CD4-positive, alpha-beta T cell treated with Interleukin-6 at 100 ng/mL for 8 hours (primary cell): ENCODE results near the gene TMEM147.

ENCODE experiments used
- DNase-seq: peaks from one replicate; pipeline ENCODE4 v3.0.0-alpha.2; 2020; ENCODE audit warnings: mixed read lengths, low spot score

TMEM147 gene

GRCh38 chr19:35519291-35519690, 26.1 kb upstream of the TMEM147 start:
- no peak for DNase-seq

- no peak for DNase-seq
Measured at GRCh38 chr19:35521124-35521743, 24.2 kb upstream of the TMEM147 start.

DNA sequence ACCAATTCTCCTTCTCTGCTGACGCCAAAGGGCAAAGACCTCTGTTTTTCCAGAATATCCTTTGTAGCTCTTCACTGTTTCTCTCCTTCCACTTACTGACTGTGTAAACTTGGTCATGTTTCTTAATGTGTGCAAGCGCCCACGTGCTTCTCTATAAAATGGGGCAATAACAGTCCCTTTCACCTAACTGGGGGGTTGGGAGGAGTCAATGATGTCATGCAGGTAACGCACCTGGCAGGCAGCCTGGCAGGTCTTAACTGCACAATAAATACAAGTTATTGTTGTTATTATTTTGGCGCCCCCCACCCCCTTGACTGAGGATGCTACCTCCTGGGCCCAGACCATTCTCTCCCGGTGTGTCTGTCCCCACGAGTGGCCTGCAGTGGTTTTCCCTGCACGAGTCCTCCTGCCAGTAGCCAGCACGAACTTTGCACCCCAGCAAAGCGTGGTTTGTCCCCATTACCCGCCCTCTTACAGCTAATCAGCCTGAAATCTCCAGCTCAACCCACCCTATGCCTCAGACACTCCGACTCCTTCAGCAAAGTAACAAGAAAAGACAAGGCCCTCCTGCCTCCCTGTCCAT, 22.6 kb upstream of the TMEM147 start:
- DNase-seq: no peak

DNA sequence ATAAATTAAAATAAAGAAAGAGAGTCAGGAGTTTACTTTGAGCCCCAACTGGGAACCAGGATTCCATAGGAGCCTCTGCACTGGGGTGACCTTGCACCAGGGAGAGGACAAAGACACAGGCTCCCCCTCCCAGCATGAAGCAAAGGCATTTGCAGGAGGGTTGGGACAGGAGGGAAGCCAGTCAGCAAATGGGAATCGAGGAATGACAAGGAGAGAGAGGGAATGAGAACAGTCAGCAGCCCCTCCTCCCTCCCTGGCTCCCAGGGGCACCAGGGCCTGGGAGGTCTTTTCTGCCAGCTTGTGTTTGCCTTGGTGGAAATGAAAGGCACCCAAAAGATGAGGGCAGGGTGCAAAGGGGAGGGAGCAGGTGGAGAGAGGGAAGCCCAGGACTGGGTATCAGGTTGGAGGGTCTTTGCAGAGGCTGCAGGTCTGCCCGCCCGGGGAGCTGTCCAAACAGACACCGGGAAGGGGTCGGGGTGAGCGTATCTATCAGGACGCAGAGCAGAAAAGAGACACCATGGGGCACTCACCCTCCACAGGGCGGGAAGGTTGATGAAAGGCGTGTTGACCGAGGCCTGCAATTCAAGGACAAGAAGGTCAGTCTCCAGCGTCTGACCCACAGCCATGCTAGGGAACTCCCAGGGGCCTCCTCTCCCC, 21.1 kb upstream of the TMEM147 start:
- no peak for DNase-seq

DNA sequence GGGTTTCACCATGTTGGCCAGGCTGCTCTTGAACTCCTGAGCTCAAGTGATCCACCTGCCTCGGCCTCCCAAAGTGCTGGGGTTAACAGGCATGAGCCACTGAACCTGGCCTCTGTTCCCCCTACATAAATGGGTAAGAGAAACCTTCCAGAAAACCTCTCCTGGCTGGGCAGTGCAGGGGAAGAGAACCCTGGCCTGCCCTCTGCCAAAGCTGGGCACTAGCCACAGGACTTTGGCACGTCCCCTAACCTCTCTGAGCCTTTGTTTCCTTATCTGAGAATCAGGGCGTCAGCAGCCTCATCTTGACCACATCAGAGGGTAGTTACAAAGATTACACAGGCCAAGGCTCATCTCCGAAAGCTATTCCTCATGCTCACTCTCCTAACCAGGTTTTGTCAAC, 19.6 kb upstream of the TMEM147 start:
- no peak for DNase-seq

DNA sequence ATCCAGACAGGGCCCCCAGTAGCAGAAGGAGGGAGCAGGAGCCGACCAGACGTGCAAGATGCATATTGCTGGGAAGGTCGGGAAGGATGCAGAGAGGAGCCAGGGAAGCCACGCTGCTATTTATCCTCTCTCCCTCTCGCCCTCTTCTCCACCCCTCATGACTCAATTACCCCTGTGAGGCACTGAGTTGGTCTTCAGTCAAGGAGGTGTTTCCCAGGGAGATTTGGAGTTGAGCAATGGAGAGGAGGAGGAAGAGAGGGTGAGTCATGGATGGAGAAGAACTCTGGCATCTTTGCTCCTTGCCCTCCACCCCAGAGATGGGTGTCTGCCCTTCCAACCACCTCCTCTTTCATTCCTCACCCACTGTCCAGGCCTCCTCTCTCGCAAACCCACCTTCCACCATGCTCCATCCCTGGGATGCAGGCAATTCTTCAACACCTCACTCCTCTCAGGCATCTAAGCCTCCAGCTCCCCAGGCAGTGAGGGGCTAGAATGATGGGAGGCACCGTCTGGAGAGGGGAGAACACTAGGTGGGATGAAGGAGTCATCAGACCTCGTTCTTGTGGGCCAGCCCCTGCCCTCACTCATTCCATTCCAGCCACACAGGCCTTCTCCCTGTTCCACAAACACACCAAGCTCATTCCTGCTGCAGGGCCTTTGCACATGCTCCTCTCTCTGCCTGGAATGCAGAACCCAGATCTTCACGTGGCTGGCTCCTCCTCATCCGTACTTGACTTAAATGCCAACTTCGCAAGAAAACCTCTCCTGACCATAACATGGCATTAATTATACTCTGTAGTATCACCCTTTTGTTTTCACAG, 17.0 kb upstream of the TMEM147 start, which contains the start of gene SBSN:
Gene SBSN (minus strand): TSS at position 94 of the 821 bp plus-strand sequence. CDS start 30 bp downstream, at position 64.
- no peak for DNase-seq

GRCh38 chr19:35529241-35530218, 15.9 kb upstream of the TMEM147 start:
- no peak for DNase-seq

- DNase-seq: no peak
Measured at GRCh38 chr19:35531291-35531690, 14.1 kb upstream of the TMEM147 start.

DNA sequence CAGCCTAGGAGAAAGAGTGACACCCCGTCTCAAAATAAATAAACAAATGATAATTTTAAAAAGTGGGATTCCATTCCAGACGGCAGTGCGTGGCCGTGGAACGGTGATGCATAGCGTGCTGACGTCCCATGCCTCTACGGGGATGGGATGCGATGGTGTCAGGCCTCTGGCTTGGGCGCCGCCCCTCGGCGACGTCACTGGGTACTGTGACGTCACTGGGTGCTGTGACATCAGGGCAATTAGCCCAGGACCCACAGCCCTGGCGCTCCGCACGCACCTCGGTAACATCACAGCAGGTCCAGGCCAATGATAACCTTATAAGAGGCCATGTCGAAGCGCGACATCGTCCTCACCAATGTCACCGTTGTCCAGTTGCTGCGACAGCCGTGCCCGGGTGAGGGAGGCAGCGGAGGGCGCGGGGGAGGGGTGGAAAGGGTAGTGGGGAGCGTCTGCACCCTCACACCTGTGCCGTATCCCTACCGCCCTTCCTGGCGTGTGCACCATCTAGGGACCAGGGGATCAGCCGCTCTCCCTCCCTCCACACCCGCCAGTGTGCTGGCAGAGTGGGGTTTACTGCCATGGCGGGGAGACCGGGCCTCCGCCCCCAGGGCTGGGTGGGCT, 12.1 kb upstream of the TMEM147 start, which contains the start of gene GAPDHS:
Gene GAPDHS (plus strand): TSS at position 256 of the 621 bp plus-strand sequence. CDS start 72 bp downstream, at position 328.
- DNase-seq: no peak

- peak; percentile 32 for DNase-seq
Measured at GRCh38 chr19:35533822-35534392, 11.5 kb upstream of the TMEM147 start.

DNA sequence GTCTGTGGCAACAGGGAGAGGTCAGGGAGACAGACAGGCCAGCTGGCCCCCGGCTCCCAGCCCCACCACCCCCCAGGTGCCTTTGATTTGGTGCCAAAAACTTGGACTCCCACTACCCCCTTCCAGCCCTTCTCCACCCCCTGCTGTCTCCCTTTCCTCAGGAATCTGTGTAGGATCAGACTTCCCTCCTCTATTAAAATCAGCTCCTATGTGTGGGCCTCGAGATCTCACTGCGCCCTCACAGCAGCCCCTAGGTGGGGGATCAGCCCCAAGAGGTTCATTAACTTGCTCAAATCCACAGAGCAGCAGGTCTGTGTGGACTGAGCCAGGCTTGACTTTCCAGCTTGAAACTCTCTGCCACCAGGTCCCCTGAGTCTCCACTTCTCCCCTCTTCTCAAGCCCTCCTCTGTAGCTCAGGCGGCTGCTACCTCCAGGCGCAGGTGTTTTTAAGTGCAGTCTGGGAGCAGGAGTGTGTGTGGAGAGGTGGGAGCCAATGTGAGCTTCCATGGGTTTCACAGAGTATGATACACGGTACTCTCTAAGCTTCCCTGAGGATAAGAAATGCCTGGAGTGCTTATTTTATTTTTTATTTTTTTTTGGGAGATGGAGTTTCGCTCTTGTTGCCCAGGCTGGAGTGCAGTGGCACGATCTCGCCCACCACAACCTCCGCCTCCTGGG, 10.5 kb upstream of the TMEM147 start:
- DNase-seq: no peak

DNA sequence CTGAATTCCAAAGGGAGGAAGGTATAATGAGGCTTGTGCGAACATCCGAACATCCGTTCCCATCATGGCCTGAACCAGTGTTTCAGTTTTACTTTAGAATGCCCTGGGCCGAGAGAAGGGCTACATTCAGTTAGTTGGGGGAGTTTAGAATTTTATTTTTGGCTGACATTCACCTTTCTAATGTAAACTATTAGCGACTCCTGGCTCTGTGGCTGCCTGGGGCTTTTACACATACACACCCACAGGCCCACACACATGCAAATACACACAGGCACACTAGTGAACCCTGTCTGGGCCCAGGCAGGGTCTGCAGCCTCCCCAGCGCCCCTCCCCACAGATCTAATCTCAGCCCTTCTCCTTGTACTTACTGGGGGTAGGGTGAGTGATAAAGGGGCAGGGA, 6.1 kb upstream of the TMEM147 start:
- DNase-seq: no peak

GRCh38 chr19:35539850-35540249, 5.6 kb upstream of the TMEM147 start:
- no peak for DNase-seq

DNA sequence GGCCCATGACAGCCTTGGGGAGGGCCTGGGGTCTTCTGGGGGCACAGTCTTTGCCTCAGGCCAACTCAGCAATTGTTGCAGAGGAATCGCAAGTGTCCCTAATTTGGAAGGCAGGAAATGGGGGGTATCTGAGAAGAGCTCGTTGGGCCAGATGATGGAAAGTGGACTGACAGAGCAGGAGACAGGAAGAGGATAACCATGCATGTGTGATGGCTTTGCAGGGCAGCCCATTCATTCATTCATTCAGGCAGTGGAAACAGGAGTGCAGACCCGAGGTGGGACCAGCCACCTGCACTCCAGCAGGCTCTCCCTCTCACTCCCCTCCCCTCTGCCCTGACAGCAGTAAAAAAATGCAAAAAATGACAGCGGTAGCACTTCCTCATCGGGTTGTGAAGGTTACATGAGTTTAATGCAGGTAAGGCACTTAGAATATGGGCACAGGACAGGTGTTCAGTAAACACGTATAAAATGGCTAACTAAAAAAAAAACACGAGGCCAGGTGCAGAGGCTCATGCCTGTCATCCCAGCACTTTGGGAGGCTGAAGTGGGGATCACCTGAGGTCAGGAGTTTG, 5.0 kb upstream of the TMEM147 start:
- no peak for DNase-seq

DNA sequence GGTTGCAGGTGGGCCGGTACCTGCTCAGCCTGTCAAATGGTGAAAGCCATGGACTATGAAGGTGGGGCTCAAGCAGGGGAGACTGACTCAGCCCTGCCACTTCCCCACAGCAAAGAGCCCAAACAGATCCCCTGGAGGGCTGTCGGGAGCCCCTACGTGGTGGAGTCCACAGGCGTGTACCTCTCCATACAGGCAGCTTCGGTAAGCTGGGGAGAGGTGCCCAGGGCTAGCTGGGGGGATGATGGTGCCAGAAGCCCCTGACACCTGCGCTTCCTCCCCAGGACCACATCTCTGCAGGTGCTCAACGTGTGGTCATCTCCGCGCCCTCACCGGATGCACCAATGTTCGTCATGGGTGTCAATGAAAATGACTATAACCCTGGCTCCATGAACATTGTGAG, 3.2 kb upstream of the TMEM147 start:
- no peak for DNase-seq

GRCh38 chr19:35543280-35544109, 1.9 kb upstream of the TMEM147 start:
- DNase-seq: no peak

DNA sequence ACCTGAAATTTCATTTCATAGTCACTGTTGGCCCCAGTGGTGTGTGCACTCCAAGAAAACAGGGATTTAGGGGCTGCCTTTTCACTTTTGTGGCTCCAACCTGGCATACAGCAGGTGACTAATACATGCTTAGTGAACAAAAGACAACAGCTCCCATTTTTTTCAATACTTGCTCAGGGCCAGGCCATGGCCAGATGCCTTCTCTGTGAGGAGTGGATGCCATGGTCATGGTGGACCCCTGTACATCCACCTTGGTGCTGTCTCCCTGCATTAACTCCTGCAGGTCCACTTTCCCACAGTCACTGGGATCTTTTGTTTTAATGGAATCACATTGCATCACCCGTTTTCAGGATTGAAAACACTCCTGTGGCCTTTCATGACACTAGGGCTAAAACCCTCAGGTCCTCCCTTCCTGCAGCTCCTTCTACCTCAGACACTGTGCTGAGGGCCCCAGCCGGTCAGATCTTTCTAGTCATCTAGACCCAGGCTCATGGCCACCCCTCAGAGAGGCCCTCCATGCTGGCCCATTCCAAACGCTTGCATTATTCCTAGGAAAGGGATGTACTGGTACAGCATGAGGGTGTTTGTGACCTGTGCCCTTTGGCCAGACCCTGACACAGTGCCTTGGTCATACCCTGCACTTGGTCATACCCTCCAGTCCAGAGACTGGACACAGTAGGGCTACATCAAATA, 1.2 kb upstream of the TMEM147 start:
- DNase-seq: no peak

- peak; percentile 16 for DNase-seq
Measured at GRCh38 chr19:35545855-35546381, 492 bp downstream of the TMEM147 start.
